Stimulated activated CD4-positive, alpha-beta T cell treated with anti-CD3 and anti-CD28 coated beads, TNF-alpha, amount 100 ng/mL, for 24 hours (primary cell): ENCODE results near the gene CYP2F1.
"Not testable (repeated sequence)": the region's sequence is repeated elsewhere in the genome, so short reads cannot be mapped to it uniquely, and the experiment has no call there.

Experiments
- DNase-seq, 3 experiments: peaks; one replicate each; pipeline ENCODE4 v3.0.0-alpha.2; 2020; ENCODE audit warnings: low read depth in 3 of 3

The CYP2F1 gene

GRCh38 chr19:41114132-41114531 lies at the start of gene CYP2F1:
CYP2F1 (plus strand) TSS chr19:41114432; CDS start chr19:41116189, 1,757 bp downstream.
- DNase-seq = no peak

- DNase-seq = no peak
Measured at GRCh38 chr19:41064974-41065569, 49.2 kb upstream of the CYP2F1 start.

GRCh38 chr19:41076286-41076685 lies 37.9 kb upstream of the CYP2F1 start:
- no peak for DNase-seq

- DNase-seq = no peak
Measured at GRCh38 chr19:41083516-41083915, 30.7 kb upstream of the CYP2F1 start.

GRCh38 chr19:41085748-41086415 lies 28.4 kb upstream of the CYP2F1 start:
- DNase-seq = no peak

- no peak for DNase-seq
Measured at GRCh38 chr19:41088151-41088550, 26.1 kb upstream of the CYP2F1 start, which contains the start of gene CYP2A13. CYP2A13 (plus strand) TSS chr19:41088451; CDS start chr19:41088472, 21 bp downstream.

GRCh38 chr19:41089959-41090358 lies 24.3 kb upstream of the CYP2F1 start:
- no peak for DNase-seq

GRCh38 chr19:41095703-41096102 lies 18.5 kb upstream of the CYP2F1 start:
- DNase-seq = no peak

GRCh38 chr19:41096353-41096752 lies 17.9 kb upstream of the CYP2F1 start:
- no peak for DNase-seq

- no peak for DNase-seq
Measured at GRCh38 chr19:41097302-41097701, 16.9 kb upstream of the CYP2F1 start.

- no peak for DNase-seq
Measured at GRCh38 chr19:41098762-41099161, 15.5 kb upstream of the CYP2F1 start.

GRCh38 chr19:41102210-41102609 lies 12.0 kb upstream of the CYP2F1 start:
- DNase-seq = not testable (repeated sequence)

GRCh38 chr19:41106177-41106576 lies 8.1 kb upstream of the CYP2F1 start:
- DNase-seq = no peak

GRCh38 chr19:41111296-41111695 lies 2.9 kb upstream of the CYP2F1 start:
- no peak for DNase-seq

GRCh38 chr19:41111750-41112295 lies 2.4 kb upstream of the CYP2F1 start:
- no peak for DNase-seq

- no peak for DNase-seq
Measured at GRCh38 chr19:41112728-41113290, 1.4 kb upstream of the CYP2F1 start.

GRCh38 chr19:41116261-41116660 lies 2.0 kb downstream of the CYP2F1 start:
- DNase-seq = no peak

GRCh38 chr19:41120929-41121911 lies 7.0 kb downstream of the CYP2F1 start:
- peak in 2 of 3 experiments; percentile 11 to 26 for DNase-seq

GRCh38 chr19:41122846-41123245 lies 8.6 kb downstream of the CYP2F1 start:
- not testable (repeated sequence) for DNase-seq

GRCh38 chr19:41123716-41124294 lies 9.6 kb downstream of the CYP2F1 start:
- DNase-seq = no peak

- peak in 2 of 3 experiments; percentile 20 to 25 for DNase-seq
Measured at GRCh38 chr19:41126765-41127203, 12.6 kb downstream of the CYP2F1 start.
